ENCODE measurements around the gene SLA2. TPM values are rescaled to one million over a fixed set of nuclear protein-coding genes. Genes with fewer than 3 reads are reported as not detected.

The SLA2 gene
- total and polyA plus RNA-seq, 2 of the 8 experiments (the other 6 are each of a cell fraction or from before 2014, with no cell fraction given), result 0.18 TPM; not detected in 1

GRCh38 chr20:36658300-36658699 is 12.3 kb upstream of the SLA2 start:
- Histone ChIP-seq H3K4me3 (ENCODE audit: extremely low read depth in 1 of 4, insufficient read depth in 2 of 4, low read depth in 3 of 4, low read length in 4 of 4) (no peak overlapping the region), H3K4me1 (replicated peaks in 1 of 4; ENCODE audit: control insufficient read depth in 3 of 4, insufficient read depth in 4 of 4, low read length in 3 of 4) (no peaks in the 10 kb centered on the region), H3K23me2 (ENCODE audit: low read depth, low read length) (no peaks in the 10 kb centered on the region), H3K79me2 (ENCODE audit: control insufficient read depth in 1 of 2, insufficient read depth in 2 of 2, low read length in 2 of 2) (no peaks in the 10 kb centered on the region), H3K23ac (ENCODE audit: insufficient read length) (no peak overlapping the region), H3K56ac (replicated peaks; ENCODE audit: insufficient read length, low read depth, low read length) (no peak overlapping the region), H4K5ac (ENCODE audit: insufficient read length, low read depth, low read length) (no peak overlapping the region), H4K20me1 (replicated peaks in 1 of 2; ENCODE audit: control insufficient read depth in 1 of 2, insufficient read depth in 2 of 2, low read length in 2 of 2) (no peaks in the 10 kb centered on the region), H2AK5ac (ENCODE audit: low read depth, low read length) (no peak overlapping the region), H4K91ac (replicated peaks; ENCODE audit: insufficient read length, low read length) (no peak overlapping the region), H3K9ac (replicated peaks in 1 of 4; ENCODE audit: extremely low read depth in 1 of 4, low read depth in 3 of 4, low read length in 3 of 4) (no peak overlapping the region), H3K18ac (ENCODE audit: extremely low read depth, low read length) (no peak overlapping the region), H2AFZ (ENCODE audit: low read length) (no peak overlapping the region), H3K79me1 (ENCODE audit: low read depth, low read length) (no peaks in the 10 kb centered on the region), H2BK20ac (ENCODE audit: low read length) (no peak overlapping the region), H2BK15ac (ENCODE audit: low read length) (no peak overlapping the region), H3K4me2 (ENCODE audit: insufficient read depth in 1 of 2, low read depth in 2 of 2, low read length in 2 of 2) (no peak overlapping the region), H3K36me3 (ENCODE audit: control insufficient read depth in 2 of 4, insufficient read depth in 4 of 4, low read length in 3 of 4) (peaks cover 0 to 3% (median 1%) of the 10 kb centered on the region in 4 experiments; a peak in 3 of 8 replicates), H4K8ac (ENCODE audit: extremely low read depth, insufficient read depth, low read length) (no peak overlapping the region), H3K14ac (ENCODE audit: insufficient read length) (no peak overlapping the region), H3K4ac (replicated peaks; ENCODE audit: insufficient read length, low read depth, low read length) (no peak overlapping the region), H2BK120ac (replicated peaks; ENCODE audit: low read depth, low read length) (no peak overlapping the region), H3K27ac (ENCODE audit: low read depth, low read length) (no peak overlapping the region), H2BK12ac (ENCODE audit: low read depth, low read length) (no peak overlapping the region), H3K9me3 (ENCODE audit: insufficient read depth in 2 of 2, low read depth in 1 of 2, low read length in 1 of 2) (no peaks in the 10 kb centered on the region), H2BK5ac (ENCODE audit: low read depth, low read length) (no peak overlapping the region), H3K27me3 (replicated peaks in 1 of 4; ENCODE audit: control insufficient read depth in 3 of 4, extremely low read depth in 1 of 4, insufficient read depth in 3 of 4, low read length in 3 of 4) (no peaks in the 10 kb centered on the region)
- POLR2A ChIA-PET (ENCODE audit: partially characterized antibody), result interaction anchor here (2.5 kb wide), 1 partner anchor 19 kb away, joined by 11 read pairs; no protein-coding TSS in a partner anchor
- FAIRE-seq, result no peak
- CTCF ChIA-PET (ENCODE audit: partially characterized antibody), result interaction anchor here (1.1 to 1.4 kb wide), 2 partner anchors 61 to 135 kb away, joined by 3 to 4 read pairs; no protein-coding TSS in a partner anchor
- 90% methylated on average over 3 of the region's 3 CpGs; no CpG with 5 or more reads in 1 of the 2 experiments for WGBS, 2 experiments (ENCODE audit: extremely low coverage in 1 of 2, insufficient coverage in 1 of 2, insufficient read length in 1 of 2, insufficient replicate concordance in 2 of 2, low coverage in 1 of 2, low lambda C conversion rate in 2 of 2, missing lambda C conversion rate in 1 of 2)
- DNase-seq (ENCODE audit: low read depth in 1 of 2, low spot score in 2 of 2), result no peak
- TF ChIP-seq POLR2AphosphoS5 (IDR thresholded peaks at IDR 0.05; ENCODE audit: low read depth, low read length) (no peak), NANOG (IDR thresholded peaks at IDR 0.05; ENCODE audit: insufficient read depth, low read depth, low read length, poor library complexity, severe bottlenecking) (no peak), POLR2A (IDR thresholded peaks at IDR 0.05; ENCODE audit: control extremely low read depth in 1 of 2, low read depth in 2 of 2, low read length in 2 of 2) (no peak), FOSL1 (IDR thresholded peaks at IDR 0.05; ENCODE audit: insufficient read depth, low read depth, low read length) (no peak), CTCF (IDR thresholded peaks at IDR 0.05; ENCODE audit: control extremely low read depth in 1 of 3, insufficient read depth in 1 of 3, low read depth in 1 of 3, low read length in 3 of 3) (no peak), SP4 (IDR thresholded peaks at IDR 0.05; ENCODE audit: low read length) (no peak), EZH2 (IDR thresholded peaks at IDR 0.05; ENCODE audit: low read depth, low read length, severe bottlenecking) (no peak), BCL11A (IDR thresholded peaks at IDR 0.05; ENCODE audit: low read depth in 2 of 2, low read length in 2 of 2) (no peak), POU5F1 (IDR thresholded peaks at IDR 0.05; ENCODE audit: low read depth, low read length) (no peak), HDAC6 (IDR thresholded peaks at IDR 0.05; ENCODE audit: low read depth, low read length) (no peak)
- TF ChIP-seq, protein P1, sequence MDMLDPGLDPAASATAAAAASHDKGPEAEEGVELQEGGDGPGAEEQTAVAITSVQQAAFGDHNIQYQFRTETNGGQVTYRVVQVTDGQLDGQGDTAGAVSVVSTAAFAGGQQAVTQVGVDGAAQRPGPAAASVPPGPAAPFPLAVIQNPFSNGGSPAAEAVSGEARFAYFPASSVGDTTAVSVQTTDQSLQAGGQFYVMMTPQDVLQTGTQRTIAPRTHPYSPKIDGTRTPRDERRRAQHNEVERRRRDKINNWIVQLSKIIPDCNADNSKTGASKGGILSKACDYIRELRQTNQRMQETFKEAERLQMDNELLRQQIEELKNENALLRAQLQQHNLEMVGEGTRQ (IDR thresholded peaks at IDR 0.05; ENCODE audit: low read length), result no peak
